DND-41 (cell line): ENCODE data around the gene MYO1E.
"Not testable (repeated sequence)": the region's sequence is repeated elsewhere in the genome, so short reads cannot be mapped to it uniquely, and the experiment has no call there.

Experiments
- ATAC-seq: fragments of 200-7000 bp; cut with Tn5 transposase; 3 replicates; pipeline ENCODE4 v1.9.1; 2021; ENCODE audit warnings: low read depth; ENCODE audit not compliant: insufficient read depth
- DNase-seq: peaks from one replicate; pipeline ENCODE4 v3.0.0-alpha.2; 2020
- H2AFZ ChIP-seq: 2 replicates; pipeline ENCODE4 v1.6.0; 2012; ENCODE audit warnings: low read depth, low read length
- H3K27ac ChIP-seq: 2 replicates; pipeline ENCODE4 v1.5.1; 2012; ENCODE audit warnings: low read length, inconsistent platforms
- H3K27me3 ChIP-seq: fragments of 200-600 bp; sonication (generic); 2 replicates; pipeline ENCODE4 v1.6.0; 2012; ENCODE audit warnings: low read length, mild to moderate bottlenecking, inconsistent platforms; ENCODE audit not compliant: insufficient read depth, poor library complexity
- H3K36me3 ChIP-seq: 2 replicates; pipeline ENCODE4 v1.5.1; 2012; ENCODE audit warnings: low read length, inconsistent platforms; ENCODE audit not compliant: insufficient read depth
- H3K4me1 ChIP-seq: 2 replicates; pipeline ENCODE4 v1.5.1; 2012; ENCODE audit warnings: mild to moderate bottlenecking, low read length; ENCODE audit not compliant: insufficient read depth
- H3K4me2 ChIP-seq: 2 replicates; pipeline ENCODE4 v1.6.0; 2012; ENCODE audit warnings: mild to moderate bottlenecking, moderate library complexity, low read length, inconsistent platforms; ENCODE audit not compliant: insufficient read depth
- H3K4me3 ChIP-seq, 2 experiments: fragments of 200-600 bp in 1 of 2; shearing (Covaris generic) in 1 of 2; 2 replicates each; pipeline ENCODE4 v1.5.1; 2012 to 2016; ENCODE audit warnings: inconsistent platforms in 2 of 2, low read length in 2 of 2, mild to moderate bottlenecking in 2 of 2, low read depth in 1 of 2, moderate library complexity in 1 of 2
- H3K79me2 ChIP-seq: 2 replicates; pipeline ENCODE4 v1.6.0; 2012; ENCODE audit warnings: low read length, inconsistent platforms; ENCODE audit not compliant: insufficient read depth
- H3K9ac ChIP-seq: 2 replicates; pipeline ENCODE4 v1.6.0; 2012; ENCODE audit warnings: low read depth, mild to moderate bottlenecking, inconsistent platforms, low read length, moderate library complexity
- H3K9me3 ChIP-seq: 2 replicates; pipeline ENCODE4 v1.5.1; 2012; ENCODE audit warnings: low read length, moderate library complexity, mild to moderate bottlenecking, inconsistent platforms; ENCODE audit not compliant: insufficient read depth, severe bottlenecking
- H4K20me1 ChIP-seq: 2 replicates; pipeline ENCODE4 v1.6.0; 2012; ENCODE audit warnings: low read length; ENCODE audit not compliant: insufficient read depth
- CTCF ChIP-seq: IDR thresholded peaks from 2 replicates; pipeline ENCODE4 v1.5.1; 2012; ENCODE audit warnings: borderline replicate concordance, low read length, moderate library complexity, mild to moderate bottlenecking; ENCODE audit not compliant: poor library complexity, severe bottlenecking; ENCODE audit errors: extremely low read depth
- EZH2 ChIP-seq: IDR thresholded peaks from 3 replicates; pipeline ENCODE4 v1.6.1; 2012; ENCODE audit warnings: borderline replicate concordance, low read depth, mild to moderate bottlenecking, moderate library complexity, low read length, inconsistent platforms; ENCODE audit not compliant: severe bottlenecking

Gene MYO1E

GRCh38 chr15:59280855-59281254 is 91.8 kb downstream of the MYO1E start:
- H3K79me2 ChIP-seq, result no peaks in the 10 kb centered on the region
- no peak for TF ChIP-seq CTCF
- no peak for TF ChIP-seq EZH2

GRCh38 chr15:59280292-59280691 is 92.4 kb downstream of the MYO1E start:
- H3K9ac ChIP-seq, H3K4me1 ChIP-seq, ATAC-seq, H4K20me1 ChIP-seq, H2AFZ ChIP-seq, H3K4me2 ChIP-seq, H3K4me3 ChIP-seq, DNase-seq, H3K27me3 ChIP-seq, H3K27ac ChIP-seq, H3K79me2 ChIP-seq, H3K9me3 ChIP-seq, H3K36me3 ChIP-seq: not testable (repeated sequence)

More at GRCh38 chr15:59280855-59281254, 91.8 kb downstream of the MYO1E start:
- H4K20me1 ChIP-seq, result no peaks in the 10 kb centered on the region
- no peak overlapping the region for H3K9ac ChIP-seq
- H3K36me3 ChIP-seq, result no peaks in the 10 kb centered on the region
- H2AFZ ChIP-seq, result no peak overlapping the region
- ATAC-seq (no peak), DNase-seq (no peak)
- no peaks in the 10 kb centered on the region for H3K4me1 ChIP-seq
- H3K9me3 ChIP-seq, result no peaks in the 10 kb centered on the region
- no peak overlapping the region for H3K4me3 ChIP-seq
- no peaks in the 10 kb centered on the region for H3K27me3 ChIP-seq
- H3K27ac ChIP-seq, result no peak overlapping the region
- H3K4me2 ChIP-seq, result no peak overlapping the region

GRCh38 chr15:59279023-59279422 is 93.6 kb downstream of the MYO1E start:
- TF ChIP-seq CTCF, result no peak
- no peak for TF ChIP-seq EZH2
- no peak for ATAC-seq
- no peak overlapping the region for H3K27ac ChIP-seq
- no peak overlapping the region for H3K4me2 ChIP-seq
- H3K27me3 ChIP-seq, result peaks cover 6% of the 10 kb centered on the region
- no peaks in the 10 kb centered on the region for H4K20me1 ChIP-seq
- DNase-seq, result no peak
- H3K79me2 ChIP-seq, result no peaks in the 10 kb centered on the region
- H3K4me1 ChIP-seq, result no peaks in the 10 kb centered on the region
- H2AFZ ChIP-seq, result no peak overlapping the region
- H3K4me3 ChIP-seq, result no peak overlapping the region
- H3K9ac ChIP-seq, result no peak overlapping the region
- H3K9me3 ChIP-seq, result no peaks in the 10 kb centered on the region
- no peaks in the 10 kb centered on the region for H3K36me3 ChIP-seq

- H3K79me2 ChIP-seq, result no peaks in the 10 kb centered on the region
- H3K9ac ChIP-seq, result no peak overlapping the region
- no peaks in the 10 kb centered on the region for H4K20me1 ChIP-seq
- no peaks in the 10 kb centered on the region for H3K36me3 ChIP-seq
- no peak for DNase-seq
- H3K4me3 ChIP-seq, result no peak overlapping the region
- no peak overlapping the region for H3K27ac ChIP-seq
- TF ChIP-seq EZH2 (no peak), CTCF (no peak)
- no peak overlapping the region for H2AFZ ChIP-seq
- ATAC-seq, result no peak
- no peaks in the 10 kb centered on the region for H3K4me1 ChIP-seq
- H3K27me3 ChIP-seq, result peaks cover 6% of the 10 kb centered on the region
- no peak overlapping the region for H3K4me2 ChIP-seq
- no peaks in the 10 kb centered on the region for H3K9me3 ChIP-seq
These were observed 94.6 kb downstream of the MYO1E start for GRCh38 chr15:59278120-59278519.
